ENCODE data around the gene FOXA2.
A peak's percentile ranks its signal among the peaks of the same experiment; 100 is the strongest.

DNA sequence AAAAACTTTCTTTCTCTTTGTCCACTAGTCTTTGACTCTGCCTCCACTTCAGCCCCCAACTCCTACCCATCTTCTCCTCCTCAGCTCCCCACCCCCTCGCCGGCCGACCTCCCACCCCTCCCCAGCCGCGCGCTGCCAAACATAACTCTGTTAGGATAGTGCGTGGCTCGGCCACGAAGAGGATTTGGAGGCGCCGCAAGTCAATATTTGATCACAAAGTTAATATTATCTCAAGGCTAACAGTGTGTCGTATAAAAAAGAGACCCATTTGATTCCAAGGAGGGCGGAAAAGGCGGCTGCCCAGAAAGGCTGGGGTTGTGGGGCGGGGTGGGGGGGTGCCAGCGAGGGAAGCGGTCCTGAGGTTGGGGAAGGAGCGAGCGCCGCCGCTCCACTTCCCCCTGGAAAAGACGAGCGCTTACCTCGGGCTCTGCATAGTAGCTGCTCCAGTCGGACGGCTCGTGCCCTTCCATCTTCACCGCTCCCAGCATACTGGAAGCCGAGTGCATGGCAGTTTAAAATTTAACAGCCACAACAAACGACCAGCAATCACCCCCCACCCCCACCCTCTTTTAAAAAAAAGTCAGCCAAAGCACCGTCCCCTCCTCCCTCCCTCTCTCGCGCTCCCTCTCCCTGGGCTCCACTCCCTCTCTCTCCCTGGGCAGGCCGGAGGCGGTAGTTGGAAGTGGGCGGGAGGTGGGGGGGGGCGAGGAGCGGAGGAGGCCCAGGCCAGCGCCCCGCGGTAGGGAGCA is 425 bp downstream of the FOXA2 start:
- TF ChIP-seq SP1 (IDR thresholded peaks at IDR 0.05) (no peak), SP1 (CRISPR knock-in tag; IDR thresholded peaks at IDR 0.05) (peak; percentile 54; the same call in 1 of the 2 replicates), ATRX (CRISPR knock-in tag; IDR thresholded peaks at IDR 0.05; ENCODE audit: borderline replicate concordance) (no peak)
